ENCODE data around the gene GOLPH3L.
"Not testable (repeated sequence)": the region's sequence is repeated elsewhere in the genome, so short reads cannot be mapped to it uniquely, and the experiment has no call there.

GOLPH3L gene

DNA sequence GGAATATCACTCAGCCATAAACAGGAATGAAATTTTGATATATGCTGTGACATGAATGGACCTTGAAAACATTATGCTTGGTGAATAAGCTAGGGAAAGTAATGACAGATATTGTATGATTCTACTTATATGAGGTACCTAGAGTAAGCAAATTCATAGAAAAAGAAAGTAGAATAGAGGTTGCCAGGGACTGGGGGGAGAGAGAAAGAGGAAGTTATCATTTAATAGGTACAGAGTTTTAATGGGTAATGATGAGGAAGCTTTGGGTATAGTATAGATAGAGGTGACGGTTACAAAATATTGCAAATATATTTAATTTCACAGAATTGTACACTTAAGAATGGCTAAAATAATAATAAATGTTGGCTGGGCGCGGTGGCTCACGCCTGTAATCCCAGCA is 36.4 kb downstream of the GOLPH3L start:
- in situ Hi-C loops (cut with MboI; ENCODE audit: low sequenced_read_pairs), result no loop called here

DNA sequence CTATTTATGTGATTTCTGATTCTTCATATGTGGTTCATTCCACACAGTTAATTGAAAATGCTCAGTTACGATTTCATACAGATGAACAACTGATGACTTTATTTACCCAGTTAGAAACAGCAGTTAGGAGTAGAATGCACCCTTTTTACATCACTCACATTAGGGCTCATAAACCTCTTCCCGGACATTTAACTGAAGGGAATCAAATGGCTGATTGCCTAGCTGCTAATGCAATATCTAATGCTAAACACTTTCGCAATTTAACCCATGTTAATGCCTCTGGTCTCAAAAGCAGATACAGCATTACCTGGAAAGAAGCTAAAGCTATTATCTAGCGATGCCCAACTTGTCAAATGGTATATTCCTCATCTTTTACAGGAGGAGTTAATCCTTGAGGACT is 39.9 kb downstream of the GOLPH3L start:
- in situ Hi-C loops (cut with MboI; ENCODE audit: low sequenced_read_pairs), result not testable (repeated sequence)

DNA sequence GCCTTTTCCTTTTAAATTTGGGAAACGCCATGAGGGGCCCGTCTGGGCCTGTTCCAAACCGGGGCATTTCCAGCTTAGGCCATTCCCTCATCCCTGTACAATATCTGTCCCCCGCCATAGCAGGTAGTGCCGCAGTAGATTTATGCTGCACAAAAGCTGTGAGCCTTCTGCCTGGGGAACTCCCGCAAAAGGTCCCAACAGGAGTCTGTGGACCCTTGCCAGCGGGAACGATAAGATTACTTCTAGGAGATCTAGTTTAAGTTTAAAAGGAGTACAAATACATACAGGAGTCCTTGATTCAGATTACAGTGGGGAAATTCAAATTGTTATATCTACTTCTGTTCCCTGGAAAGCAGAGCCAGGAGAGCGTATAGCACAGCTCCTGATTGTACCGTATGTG is 42.3 kb downstream of the GOLPH3L start:
- in situ Hi-C loops (cut with MboI; ENCODE audit: low sequenced_read_pairs), result not testable (repeated sequence)

DNA sequence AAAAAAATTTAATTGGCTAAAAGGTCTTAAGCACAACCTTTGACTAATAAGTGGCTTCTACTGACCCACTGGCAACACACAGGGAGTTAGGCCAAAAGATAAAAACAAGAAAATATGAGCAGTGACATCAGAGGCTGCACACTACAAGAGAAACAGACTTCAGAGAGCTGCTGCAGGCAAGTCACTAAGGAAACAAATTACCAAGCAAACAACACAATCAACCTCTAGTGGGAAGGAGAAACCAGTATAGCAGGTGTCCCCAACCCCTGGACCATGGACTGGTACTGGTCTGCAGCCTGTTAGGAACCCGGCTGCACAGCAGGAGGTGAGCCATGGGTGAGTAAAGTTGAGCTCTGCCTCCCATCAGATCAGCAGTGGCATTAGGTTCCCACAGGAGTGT is 46.8 kb downstream of the GOLPH3L start:
- in situ Hi-C loops (cut with MboI; ENCODE audit: low sequenced_read_pairs), result no loop called here

DNA sequence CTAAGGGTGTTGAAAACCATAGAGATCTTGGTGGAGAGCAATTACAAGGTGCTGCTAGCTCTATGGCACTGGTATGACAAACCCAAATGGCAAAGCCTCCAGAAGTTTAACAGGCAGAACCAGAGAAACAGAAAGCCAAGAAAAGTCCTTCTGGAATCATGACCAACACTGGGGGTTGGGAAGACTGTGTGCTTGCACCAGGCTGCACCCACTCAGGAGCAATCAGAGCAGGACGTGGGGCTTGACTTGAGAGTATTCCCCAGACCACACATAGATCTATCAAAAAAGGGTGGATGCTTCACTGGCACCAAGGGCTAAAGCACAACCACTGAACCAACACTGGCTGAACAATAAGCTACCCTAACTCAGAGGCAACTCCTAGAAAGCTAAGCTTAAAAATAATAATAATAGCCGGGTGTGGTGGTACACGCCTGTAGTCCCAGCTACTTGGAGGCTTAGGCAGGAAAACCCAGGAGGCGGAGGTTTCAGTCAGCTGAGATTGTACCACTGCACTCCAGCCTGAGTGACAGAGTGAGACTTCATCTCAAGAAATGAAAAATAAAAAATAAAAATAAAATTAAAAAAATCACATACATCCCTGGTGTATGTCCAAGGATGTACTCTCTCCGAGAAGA is 47.4 kb downstream of the GOLPH3L start:
- in situ Hi-C loops (cut with MboI; ENCODE audit: low sequenced_read_pairs), result no loop called here

DNA sequence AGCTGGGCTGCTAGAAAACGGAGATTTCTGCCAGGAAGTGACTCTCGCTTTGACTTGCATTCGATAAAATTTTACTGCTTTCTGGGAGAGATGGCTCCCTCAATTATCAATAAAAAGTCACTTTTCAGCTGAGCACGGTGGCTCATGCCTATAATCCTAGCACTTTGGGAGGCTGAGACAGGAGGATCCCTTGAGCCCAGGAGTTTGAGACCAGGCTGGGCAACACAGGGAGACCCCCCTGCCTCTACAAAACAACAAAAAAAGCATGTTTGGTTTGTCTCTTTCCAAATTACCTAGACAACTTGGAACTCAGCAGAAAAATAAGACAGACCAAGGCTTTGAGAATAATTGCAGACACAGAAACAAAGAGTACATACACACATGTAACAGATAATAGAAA is 54.7 kb downstream of the GOLPH3L start:
- in situ Hi-C loops (cut with MboI; ENCODE audit: low sequenced_read_pairs), result no loop called here

DNA sequence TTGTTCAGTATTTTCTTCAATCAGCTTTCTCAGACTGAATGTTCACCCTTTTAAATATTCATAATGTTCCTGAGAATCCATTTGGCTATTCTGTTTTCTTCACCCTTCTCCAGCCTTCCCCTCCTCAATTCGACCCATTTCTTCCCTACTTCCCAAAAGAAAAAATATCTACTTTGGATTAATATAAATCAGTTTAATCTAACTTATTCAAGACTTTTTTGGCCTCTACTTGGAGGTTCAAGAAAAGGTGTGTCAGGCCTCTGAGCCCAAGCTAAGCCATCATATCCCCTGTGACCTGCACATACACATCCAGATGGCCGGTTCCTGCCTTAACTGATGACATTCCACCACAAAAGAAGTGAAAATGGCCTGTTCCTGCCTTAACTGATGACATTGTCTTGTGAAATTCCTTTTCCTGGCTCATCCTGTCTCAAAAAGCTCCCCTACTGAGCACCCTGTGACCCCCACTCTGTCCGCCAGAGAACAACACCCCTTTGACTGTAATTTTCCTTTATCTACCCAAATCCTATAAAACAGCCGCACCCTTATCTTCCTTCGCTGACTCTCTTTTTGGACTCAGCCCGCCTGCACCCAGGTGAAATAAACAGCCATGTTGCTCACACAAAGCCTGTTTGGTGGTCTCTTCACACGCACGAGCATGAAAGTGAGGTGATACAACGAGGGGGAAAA is 55.7 kb downstream of the GOLPH3L start:
- in situ Hi-C loops (cut with MboI; ENCODE audit: low sequenced_read_pairs), result not testable (repeated sequence)

DNA sequence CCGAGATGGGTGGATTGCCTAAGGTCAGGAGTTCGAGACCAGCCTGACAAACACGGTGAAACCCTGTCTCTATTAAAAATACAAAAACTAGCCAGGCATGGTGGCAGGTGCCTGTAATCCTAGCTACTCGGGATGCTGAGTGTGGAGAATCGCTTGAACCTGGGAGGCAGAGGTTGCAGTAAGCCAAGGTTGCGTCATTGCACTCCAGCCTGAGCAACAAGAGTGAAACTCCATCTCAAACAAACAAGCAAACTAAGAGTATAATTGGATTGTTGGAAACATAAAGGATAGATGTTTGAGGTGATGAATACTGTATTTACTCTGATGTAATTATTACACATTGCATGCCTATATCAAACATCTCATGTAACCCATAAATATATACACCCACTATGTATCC is 58.5 kb downstream of the GOLPH3L start:
- in situ Hi-C loops (cut with MboI; ENCODE audit: low sequenced_read_pairs), result not testable (repeated sequence)

DNA sequence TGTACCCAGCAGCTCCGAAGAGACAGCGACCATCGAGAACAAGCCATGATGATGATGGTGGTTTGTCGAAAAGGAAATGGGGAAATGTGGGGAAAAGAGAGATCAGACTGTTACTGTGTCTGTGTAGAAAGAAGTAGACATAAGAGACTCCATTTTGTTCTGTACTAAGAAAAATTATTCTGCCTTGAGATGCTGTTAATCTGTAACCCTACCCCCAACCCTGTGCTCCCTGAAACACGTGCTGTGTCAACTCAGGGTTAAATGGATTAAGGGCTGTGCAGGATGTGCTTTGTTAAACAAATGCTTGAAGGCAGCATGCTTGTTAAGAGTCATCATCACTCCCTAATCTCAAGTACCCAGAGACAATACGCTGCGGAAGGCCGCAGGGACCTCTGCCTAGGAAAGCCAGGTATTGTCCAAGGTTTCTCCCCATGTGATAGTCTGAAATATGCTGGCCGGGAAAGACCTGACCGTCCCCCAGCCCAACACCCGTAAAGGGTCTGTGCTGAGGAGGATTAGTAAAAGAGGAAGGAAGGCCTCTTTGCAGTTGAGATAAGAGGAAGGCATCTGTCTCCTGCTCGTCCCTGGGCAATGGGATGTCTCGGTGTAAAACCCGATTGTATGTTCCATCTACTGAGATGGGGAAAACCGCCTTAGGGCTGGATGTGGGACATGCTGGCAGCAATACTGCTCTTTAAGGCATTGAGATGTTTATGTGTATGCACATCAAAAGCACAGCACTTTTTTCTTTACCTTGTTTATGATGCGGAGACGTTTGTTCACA is 61.9 kb downstream of the GOLPH3L start:
- in situ Hi-C loops (cut with MboI; ENCODE audit: low sequenced_read_pairs), result not testable (repeated sequence)

DNA sequence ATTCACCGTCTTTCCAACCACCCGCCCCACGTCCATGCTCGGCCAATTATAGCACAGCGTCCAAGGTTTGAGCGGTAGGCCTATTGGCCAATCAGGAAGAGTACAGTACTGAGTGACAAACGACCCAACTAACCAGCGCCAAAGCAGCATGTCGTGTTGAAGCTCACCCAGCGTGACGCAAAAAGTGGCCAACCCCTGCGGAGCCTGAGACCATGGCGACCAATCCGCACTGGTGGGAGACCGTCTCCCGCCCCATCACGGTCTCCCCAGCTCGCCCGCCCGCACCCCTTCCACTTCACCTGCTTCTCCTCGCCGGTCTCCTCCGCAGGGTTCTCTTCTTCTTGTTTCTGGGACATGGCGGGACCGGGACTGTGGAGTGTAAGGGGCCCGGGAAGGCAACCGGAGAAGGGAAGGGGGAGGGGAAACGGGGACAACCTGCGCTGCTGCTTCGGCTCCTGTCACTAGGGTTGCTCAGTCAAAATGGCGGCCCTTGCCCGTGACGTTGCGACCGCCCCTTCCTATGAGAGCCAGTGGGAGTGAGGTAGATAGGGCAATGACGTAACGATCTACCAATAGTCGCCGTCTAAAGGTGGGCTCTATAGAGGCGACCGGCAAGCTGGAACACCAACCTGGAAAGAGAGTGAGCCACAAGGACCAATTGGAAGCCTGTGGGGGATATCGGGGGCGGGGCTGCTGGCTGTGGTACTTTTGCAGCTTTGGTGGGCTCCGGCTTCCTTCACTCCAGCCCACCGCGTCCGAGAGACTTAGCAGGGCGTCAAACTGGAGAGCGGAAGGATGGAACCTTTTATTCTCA is 67.6 kb downstream of the GOLPH3L start, which contains the start of gene ENSA:
Gene ENSA, minus strand, starts transcription at position 498 of the 814 bp plus-strand sequence. Its CDS starts 142 bp downstream, at position 356.
- in situ Hi-C loops (cut with MboI; ENCODE audit: low sequenced_read_pairs), result no loop called here

DNA sequence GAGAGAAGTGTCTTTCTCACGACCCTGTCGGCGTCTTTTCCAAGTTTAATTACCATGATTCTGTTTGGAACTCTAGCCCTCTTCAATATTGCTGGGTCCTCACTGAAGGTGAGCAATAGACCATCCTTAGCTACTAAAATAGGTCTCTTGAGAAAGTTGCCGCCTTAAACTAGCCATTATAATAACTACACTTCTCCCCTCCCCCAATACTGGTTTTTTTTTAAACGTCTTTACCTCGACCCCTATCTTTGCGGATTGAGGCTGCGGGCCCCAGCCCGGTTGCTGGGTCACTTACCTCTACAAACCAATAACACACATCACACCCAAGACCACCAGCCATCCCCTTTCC is 68.2 kb downstream of the GOLPH3L start:
- in situ Hi-C loops (cut with MboI; ENCODE audit: low sequenced_read_pairs), result no loop called here

DNA sequence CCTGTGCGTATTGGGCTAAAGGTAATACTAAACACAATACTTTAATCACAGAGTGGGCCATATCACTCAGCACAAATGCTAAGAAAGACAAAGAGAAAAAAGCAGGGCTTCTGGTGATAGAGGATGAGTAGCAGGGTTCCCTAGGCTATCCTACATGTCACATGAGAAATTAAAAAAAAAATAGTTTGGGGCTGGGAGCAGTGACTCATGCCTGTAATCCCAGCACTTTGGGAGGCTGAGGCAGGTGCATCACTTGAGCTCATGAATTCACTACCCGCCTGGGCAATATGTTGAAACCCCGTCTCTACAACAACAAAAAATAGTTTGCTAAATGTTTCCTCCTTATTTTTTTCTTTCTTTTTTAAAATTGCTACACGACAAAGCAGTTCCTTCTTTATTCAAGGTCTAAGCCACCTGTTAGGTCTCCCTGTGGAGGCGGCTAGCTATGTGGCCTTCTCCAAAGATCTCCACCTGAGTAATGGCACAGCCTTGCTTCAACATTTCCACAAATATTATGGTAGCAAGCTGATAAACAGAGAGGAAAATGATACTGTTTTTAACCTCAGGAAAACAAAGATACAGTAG is 69.0 kb downstream of the GOLPH3L start:
- in situ Hi-C loops (cut with MboI; ENCODE audit: low sequenced_read_pairs), result no loop called here

DNA sequence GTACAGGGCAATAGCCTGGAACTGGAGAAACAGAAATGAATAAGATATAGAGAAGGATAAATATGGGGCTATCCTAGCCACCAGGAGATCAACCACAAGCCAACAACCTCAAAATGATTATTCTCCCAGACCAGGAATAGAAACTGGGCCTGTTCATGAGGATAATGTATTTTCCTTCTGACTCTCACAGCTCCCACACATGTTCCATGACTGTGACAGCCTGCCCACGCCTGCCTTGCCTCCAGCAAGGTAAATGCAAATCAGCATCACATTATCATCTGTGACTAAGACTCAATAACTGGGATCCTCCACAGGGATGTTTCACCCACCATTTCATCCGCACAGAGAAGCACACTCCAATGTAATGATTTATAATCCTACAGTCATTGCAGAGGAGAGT is 70.8 kb downstream of the GOLPH3L start:
- in situ Hi-C loops (cut with MboI; ENCODE audit: low sequenced_read_pairs), result no loop called here

DNA sequence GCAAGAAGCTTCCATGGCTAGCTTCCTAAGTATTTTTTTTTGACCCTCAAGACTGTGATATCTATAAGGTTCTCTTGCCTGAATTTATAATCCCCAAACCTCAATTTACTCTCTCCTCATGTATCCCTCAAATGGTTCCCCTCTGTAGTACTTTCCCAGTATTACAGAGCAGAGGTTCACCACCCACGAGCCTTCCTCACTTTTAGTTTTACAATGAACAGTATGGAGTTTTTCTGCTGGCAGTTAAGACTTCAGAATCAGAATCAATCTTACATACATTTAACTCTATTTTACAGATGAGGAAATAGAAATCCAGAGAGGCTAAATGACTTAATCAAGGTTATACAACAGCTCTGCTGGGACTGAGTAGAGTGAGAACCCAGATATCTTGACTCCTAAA is 72.4 kb downstream of the GOLPH3L start:
- in situ Hi-C loops (cut with MboI; ENCODE audit: low sequenced_read_pairs), result not testable (repeated sequence)

DNA sequence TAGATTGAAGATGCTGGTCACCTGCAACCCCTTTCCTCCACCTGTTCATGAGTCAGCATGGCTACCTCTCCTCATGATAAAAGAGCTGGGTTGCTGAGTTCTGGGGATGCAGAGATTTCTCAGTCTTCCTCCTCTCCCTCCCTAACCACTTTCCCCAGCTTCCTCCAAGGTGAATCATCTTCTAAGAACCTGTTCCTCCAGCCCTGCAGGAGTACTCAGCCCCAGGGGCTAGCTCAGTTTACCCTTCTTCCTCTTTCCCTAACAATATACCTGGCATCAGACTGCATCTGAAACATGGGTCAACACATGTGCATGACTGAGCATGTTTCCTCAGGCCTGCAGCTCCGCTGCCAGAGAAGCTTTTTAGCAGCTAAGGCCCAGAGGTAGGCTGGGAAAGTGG is 72.8 kb downstream of the GOLPH3L start:
- in situ Hi-C loops (cut with MboI; ENCODE audit: low sequenced_read_pairs), result not testable (repeated sequence)

DNA sequence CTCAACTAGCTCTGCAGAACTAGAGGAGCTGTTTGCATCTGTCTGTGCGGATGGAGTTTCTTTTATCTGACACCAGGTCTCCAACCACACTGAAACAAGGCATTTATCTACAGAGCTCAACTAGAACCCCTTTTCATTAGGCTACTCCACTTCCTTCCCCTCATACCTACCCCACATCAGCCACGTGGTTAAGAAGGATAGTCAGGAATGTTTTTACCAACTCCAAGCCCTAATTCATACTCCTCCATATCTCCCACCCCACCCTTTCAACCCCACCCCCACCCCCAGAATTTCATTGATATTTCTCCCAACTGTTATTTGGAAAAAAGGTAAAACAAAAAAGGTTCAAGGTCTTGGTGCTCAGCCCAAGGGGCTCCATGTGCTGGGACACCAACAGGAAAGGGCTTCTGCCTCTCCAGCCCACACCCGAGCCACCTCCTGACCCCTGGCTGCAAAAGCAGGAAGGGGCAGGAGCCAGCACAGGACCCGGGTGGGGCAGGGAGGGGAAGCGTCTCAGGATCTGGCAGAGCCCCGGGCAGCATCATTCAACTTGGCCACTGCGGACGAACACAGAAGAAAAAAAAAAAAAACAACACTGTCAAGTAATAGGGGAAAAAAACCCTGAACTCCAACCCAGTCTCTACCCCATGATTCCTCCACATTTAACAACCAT is 74.5 kb downstream of the GOLPH3L start:
- in situ Hi-C loops (cut with MboI; ENCODE audit: low sequenced_read_pairs), result no loop called here

DNA sequence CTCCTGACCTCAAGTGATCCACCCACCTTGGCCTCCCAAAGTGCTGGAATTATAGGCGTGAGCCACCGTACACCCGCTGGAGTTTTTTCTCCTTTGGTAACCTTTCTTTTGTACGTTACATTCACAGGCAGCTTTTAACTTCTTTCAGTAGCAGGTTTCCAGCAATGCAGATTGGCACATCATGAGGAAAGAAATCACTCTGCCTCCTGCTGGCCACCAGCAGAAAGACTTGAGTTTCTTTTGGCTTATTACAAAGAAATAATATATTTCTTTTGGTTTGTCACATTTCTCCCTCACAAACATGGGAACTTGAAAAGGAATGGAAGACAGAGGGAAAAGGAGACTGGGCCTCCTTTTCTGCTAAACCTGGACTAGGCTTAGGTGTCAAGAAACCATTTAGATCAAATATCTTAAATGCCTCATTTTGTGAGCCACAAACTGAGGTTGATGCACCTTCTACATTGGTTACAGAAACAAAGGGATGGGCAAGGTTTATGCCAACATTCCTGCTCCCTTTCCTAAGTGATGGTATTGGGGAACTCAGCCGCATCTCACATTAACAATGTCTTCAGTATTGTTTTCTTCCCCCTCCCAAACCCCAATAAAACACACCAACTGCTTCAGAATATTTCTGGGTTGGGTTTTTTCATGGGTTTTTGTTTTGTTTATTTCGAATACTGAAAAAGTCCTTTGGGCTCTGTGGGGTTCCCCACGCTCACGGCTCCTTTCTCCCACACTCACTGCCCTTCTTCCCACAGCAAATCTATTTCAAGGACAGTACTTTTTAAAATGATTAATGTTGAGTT is 75.3 kb downstream of the GOLPH3L start:
- in situ Hi-C loops (cut with MboI; ENCODE audit: low sequenced_read_pairs), result no loop called here

DNA sequence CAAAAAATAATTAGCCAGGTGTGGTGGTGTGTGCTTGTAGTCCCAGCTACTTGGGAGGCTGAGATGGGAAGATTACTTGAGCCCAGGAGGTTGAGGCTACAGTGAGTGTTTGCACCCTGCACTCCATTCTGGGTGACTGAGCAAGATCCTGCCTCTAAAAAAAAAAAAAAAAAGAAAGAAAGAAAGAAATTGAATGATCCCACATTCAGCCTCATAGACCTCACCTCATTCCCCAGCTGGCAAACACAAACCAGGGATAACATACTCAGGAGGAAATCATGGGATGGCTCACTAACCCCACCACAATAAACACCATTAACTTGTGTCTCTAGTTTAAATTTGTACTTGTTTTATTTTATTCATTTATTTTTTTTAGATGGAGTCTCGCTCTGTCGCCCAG is 76.0 kb downstream of the GOLPH3L start:
- in situ Hi-C loops (cut with MboI; ENCODE audit: low sequenced_read_pairs), result no loop called here
